HFFc6 (cell line): Measurements from ENCODE around the gene HNRNPA2B1. TPM values are rescaled to one million over a fixed set of nuclear protein-coding genes. Genes with fewer than 3 reads are reported as not detected.

Source experiments
- DNase-seq: peaks from one replicate; pipeline ENCODE4 v3.0.0-alpha.2; 2018
- H3K27ac Mint-ChIP-seq: 2 replicates; pipeline ENCODE4 v1.8.0; 2020; ENCODE audit warnings: mild to moderate bottlenecking, mixed read lengths
- H3K27me3 Mint-ChIP-seq: 2 replicates; pipeline ENCODE4 v1.8.0; 2021; ENCODE audit warnings: mild to moderate bottlenecking, moderate library complexity, mixed read lengths; ENCODE audit not compliant: insufficient read depth
- H3K36me3 Mint-ChIP-seq: 2 replicates; pipeline ENCODE4 v1.8.0; 2021; ENCODE audit warnings: low read depth, mixed read lengths
- H3K4me1 Mint-ChIP-seq: 2 replicates; pipeline ENCODE4 v1.8.0; 2020; ENCODE audit warnings: low read depth, mixed read lengths
- H3K4me3 Mint-ChIP-seq: 2 replicates; pipeline ENCODE4 v1.8.0; 2020; ENCODE audit warnings: mild to moderate bottlenecking, moderate library complexity, mixed read lengths
- H3K9me3 Mint-ChIP-seq: 2 replicates; pipeline ENCODE4 v1.8.0; 2020; ENCODE audit warnings: mild to moderate bottlenecking, mixed read lengths
- total RNA-seq, 6 experiments: library from RNA; stranded (reverse); fragmentation: NEBNext Ultra II Directional; extraction: Animal tissue kit (Norgen Biotek cat#: 25700); gene quantifications; 2 replicates in 1 of 6; 3 replicates in 5 of 6; pipeline ENCODE4 v1.2.3, GENCODE V29; 2021
- TF ChIP-seq, protein P1 (sequence below): fragments of 200-600 bp; sonication (generic); IDR thresholded peaks from 2 replicates; pipeline ENCODE4 v1.5.0; 2021; ENCODE audit warnings: antibody characterized with exemption, mild to moderate bottlenecking

The HNRNPA2B1 gene
- total RNA-seq, 6 experiments from 2014 or later, result 403 to 643 (median 565) TPM

DNA sequence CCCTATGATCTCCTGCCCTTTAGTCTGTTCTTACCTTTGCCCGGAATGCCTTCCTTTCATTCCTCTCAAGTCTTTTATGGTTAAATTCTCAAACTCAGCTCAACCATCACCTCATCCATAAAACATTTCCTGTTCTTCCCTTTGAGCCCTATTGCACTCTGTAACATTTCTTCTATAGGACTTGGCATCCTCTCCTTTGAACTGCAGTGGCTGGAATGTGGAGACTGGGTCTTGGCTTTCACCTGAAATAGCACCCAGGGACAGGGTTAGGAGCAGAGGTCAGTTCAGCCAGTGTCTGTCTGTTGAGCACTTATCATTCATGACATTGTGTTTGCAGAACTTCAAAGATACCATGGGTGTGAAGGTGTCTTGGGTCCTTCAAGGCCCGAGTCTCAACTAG lies 41.3 kb downstream of the HNRNPA2B1 start:
- TF ChIP-seq, protein P1, sequence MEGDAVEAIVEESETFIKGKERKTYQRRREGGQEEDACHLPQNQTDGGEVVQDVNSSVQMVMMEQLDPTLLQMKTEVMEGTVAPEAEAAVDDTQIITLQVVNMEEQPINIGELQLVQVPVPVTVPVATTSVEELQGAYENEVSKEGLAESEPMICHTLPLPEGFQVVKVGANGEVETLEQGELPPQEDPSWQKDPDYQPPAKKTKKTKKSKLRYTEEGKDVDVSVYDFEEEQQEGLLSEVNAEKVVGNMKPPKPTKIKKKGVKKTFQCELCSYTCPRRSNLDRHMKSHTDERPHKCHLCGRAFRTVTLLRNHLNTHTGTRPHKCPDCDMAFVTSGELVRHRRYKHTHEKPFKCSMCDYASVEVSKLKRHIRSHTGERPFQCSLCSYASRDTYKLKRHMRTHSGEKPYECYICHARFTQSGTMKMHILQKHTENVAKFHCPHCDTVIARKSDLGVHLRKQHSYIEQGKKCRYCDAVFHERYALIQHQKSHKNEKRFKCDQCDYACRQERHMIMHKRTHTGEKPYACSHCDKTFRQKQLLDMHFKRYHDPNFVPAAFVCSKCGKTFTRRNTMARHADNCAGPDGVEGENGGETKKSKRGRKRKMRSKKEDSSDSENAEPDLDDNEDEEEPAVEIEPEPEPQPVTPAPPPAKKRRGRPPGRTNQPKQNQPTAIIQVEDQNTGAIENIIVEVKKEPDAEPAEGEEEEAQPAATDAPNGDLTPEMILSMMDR, result no peak
- DNase-seq, result peak; percentile 4
- Mint-ChIP-seq H3K36me3 (no peaks in the 10 kb centered on the region; the same call in 1 of the 2 replicates), H3K27ac (peak overlapping the region; percentile 42; the same call in 1 of the 2 replicates), H3K9me3 (no peaks in the 10 kb centered on the region), H3K4me3 (peak overlapping the region; percentile 3; the same call in 1 of the 2 replicates), H3K27me3 (no peaks in the 10 kb centered on the region; the same call in none of the 2 replicates), H3K4me1 (peaks cover 61% of the 10 kb centered on the region)

DNA sequence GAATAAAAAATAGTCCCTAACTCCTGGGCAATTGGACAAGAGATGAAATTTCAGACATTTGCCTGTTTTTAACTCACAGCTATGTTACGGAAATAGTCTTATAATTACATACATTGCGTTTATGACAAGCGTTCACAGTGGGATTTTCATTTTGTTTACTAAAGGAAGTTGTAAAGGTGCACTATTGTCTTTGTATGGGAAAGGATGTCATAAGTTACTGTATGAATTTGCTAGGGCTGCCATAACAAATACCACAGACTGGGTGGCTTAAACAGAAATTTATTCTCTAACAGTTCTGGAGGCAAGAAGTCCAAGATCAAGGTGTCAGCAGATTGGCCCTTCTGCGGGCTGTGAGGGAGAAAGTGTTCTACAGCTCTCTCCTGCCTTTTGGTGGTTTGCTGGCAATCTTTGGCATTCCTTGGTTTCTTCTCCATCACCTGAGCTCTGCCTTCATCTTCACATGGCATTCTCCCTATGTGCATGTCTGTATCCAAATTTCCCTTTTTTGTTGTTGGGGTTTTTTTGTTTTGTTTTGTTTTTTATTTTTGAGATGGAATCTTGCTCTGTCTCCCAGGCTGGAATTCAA lies 42.9 kb downstream of the HNRNPA2B1 start:
- no peak for DNase-seq
- Mint-ChIP-seq H3K4me3 (no peak overlapping the region), H3K27me3 (no peaks in the 10 kb centered on the region; the same call in 1 of the 2 replicates), H3K27ac (peak overlapping the region; percentile 86), H3K36me3 (no peaks in the 10 kb centered on the region; the same call in 1 of the 2 replicates), H3K9me3 (no peaks in the 10 kb centered on the region), H3K4me1 (peaks cover 74% of the 10 kb centered on the region)
- TF ChIP-seq, protein P1, result no peak

DNA sequence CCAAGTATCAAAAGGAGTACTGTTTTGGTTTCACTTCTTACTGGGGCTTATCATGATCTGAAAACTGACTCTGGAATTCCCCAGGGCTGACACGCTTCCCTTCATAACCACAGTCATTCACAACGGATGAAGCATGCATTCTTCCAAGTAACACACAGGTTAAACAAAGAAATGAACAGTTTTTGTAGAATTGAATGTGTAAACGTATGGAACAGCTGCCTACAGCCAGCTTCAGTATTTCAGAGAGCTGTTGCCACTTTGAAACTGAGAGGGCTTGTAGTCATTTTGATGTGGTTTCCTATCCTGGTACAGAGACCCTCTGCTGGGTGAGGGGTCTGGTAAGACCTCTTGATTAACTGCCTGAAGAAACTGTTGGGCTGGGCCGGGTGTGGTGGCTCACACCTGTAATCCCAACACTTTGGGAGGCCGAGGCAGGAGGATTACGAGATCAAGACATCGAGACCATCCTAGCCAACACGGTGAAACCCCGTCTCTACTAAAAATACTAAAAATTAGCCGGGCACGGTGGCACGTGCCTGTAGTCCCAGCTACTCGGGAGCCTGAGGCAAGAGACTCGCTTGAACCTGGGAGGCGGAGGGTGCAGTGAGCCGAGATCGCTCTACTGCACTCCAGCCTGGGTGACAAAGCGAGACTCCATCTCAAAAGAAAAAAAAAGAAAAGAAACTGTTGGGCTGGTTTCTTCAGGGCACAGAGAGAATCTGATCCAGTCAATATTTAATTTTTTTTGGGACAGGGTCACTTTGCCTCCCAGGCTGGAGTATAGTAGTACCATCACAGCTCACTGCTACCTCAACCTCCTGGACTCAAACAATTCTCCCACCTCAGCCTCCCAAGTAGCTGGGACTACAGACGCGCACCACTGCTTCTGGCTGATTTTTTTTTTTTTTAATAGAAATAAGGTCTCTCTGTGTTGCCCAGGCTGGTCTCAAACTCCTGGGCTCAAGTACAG lies 43.8 kb downstream of the HNRNPA2B1 start:
- TF ChIP-seq, protein P1, result no peak
- Mint-ChIP-seq H3K4me1 (peaks cover 75% of the 10 kb centered on the region), H3K27me3 (no peaks in the 10 kb centered on the region; the same call in 1 of the 2 replicates), H3K9me3 (no peaks in the 10 kb centered on the region), H3K4me3 (peak overlapping the region; percentile 84), H3K36me3 (no peaks in the 10 kb centered on the region; the same call in 1 of the 2 replicates), H3K27ac (peak overlapping the region; percentile 86)
- DNase-seq, result peak; percentile 85

DNA sequence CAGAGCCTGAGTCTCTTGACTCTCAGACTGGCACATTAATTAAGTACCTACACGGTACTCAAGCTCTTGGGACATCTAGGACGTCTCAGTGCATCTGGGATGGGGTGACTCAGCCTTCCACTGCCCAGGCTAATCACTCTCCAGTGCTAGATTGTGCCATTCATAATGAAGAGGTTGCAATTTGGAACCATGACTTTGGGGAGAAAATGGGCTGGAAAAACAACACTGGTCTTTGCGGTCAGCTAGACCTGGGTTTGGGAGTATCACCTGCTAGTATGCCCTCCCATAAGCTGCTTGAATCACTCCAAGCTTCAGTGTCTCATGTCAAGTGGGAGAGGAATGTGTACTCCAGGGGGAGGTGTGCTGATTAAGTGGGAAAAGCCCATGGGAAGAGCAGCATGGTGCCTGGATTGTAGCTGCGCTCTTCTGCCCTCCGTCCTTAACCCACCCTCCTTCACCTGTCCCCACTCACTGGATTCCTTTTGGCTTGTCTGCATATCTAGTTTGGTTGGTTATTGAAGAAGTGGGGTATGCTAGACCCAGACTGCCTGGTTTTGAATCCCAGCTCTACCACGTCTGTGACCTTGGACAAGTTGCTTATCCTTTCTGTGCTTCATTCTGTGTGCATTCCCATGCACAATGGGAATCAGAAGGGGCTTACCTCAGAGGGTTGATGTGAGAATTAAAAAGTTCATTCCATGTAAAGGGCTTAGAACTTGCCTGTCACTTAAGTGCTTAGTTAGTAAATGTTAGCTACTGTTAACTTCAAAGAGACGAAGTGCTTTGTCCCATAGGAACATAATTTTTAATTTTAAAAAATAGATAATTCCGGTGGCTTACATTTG lies 44.8 kb downstream of the HNRNPA2B1 start:
- Mint-ChIP-seq H3K27me3 (no peaks in the 10 kb centered on the region; the same call in 1 of the 2 replicates), H3K4me1 (peaks cover 82% of the 10 kb centered on the region), H3K9me3 (no peaks in the 10 kb centered on the region), H3K27ac (peak overlapping the region; percentile 86), H3K4me3 (peak overlapping the region; percentile 84), H3K36me3 (no peaks in the 10 kb centered on the region; the same call in 1 of the 2 replicates)
- TF ChIP-seq, protein P1, result 0 out of 2 replicates have a peak, but pooled peaks have one; percentile 21
- DNase-seq, result peak; percentile 53
